22Rv1 (cell line): ENCODE data around the gene C1QTNF2.

Experiments
- CTCF ChIP-seq: fragments of 450-650 bp; IDR thresholded peaks from 2 replicates; pipeline ENCODE4 v1.5.1; 2017; ENCODE audit warnings: mild to moderate bottlenecking
- ZFX ChIP-seq: fragments of 450-650 bp; IDR thresholded peaks from 2 replicates; pipeline ENCODE4 v1.6.1; 2017; ENCODE audit warnings: antibody characterized with exemption, borderline replicate concordance

DNA sequence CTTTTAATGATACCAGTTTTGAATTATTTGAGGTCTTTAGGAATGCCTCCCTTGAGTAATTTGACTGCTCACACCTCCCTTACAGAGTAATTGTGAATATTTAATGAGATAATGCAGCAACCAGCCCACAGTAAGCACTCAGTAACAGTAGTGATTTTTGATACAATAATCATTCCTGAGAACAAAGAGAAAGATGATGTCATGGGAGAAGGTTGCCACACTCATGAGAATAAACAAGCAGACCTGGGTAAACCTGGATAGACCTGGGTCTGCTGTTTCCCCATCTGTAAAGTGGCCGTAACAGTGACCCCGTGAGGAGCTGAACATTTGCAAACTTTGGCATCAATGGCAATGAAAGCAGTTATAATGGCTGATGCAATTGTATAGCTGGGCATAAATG is 4.2 kb downstream of the C1QTNF2 start:
- TF ChIP-seq CTCF (no peak), ZFX (no peak)
